ENCODE results near the gene PROX2.
A peak's percentile ranks its signal among the peaks of the same experiment; 100 is the strongest.

PROX2 gene

DNA sequence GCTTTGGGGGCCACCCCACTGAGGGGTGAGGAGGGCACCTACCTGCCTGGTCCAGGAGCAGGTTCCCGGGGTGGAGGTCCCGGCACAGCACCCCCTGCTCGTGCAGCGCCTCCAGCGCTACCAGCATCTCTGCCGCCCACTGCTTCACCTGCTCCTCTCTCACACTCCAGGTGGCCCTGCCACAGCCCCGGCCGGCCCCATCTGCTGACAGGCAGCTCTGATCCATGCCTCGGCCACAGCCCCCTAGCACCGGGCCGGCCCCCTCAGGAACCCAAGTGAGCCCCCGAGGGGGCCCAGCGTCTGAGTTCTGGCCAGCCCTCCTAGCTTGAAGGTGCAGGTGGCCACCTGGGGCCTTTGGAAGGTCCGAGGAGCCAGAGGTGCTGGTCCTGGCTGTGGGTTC, 33.6 kb upstream of the PROX2 start:
- DNase-seq (ENCODE audit: low read depth in 1 of 2, low spot score in 1 of 2), result no peak

DNA sequence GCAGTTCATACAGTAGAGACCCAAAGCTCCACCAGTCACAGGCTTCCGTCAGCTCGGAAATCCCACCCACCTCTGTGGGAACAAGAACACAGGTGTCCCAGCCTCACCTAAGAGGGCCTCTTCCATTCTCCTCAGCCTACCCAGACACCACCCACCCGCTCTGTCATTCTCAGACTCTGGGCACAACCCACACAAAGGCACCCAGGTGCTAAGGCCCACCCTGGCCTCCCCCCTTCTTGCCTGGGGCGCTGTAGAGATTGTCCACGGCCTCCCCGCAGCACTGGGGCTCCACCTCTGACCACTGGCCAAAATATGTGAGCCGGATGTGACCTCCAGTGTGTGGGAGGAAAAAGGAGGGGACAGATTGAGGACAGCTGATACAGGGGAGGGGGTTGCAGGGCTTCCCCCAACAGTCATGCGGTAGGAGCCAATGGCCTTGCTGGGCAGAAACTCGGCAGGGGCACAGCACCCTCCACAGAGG, 33.0 kb upstream of the PROX2 start:
- DNase-seq (ENCODE audit: low read depth in 1 of 2, low spot score in 1 of 2), result no peak

DNA sequence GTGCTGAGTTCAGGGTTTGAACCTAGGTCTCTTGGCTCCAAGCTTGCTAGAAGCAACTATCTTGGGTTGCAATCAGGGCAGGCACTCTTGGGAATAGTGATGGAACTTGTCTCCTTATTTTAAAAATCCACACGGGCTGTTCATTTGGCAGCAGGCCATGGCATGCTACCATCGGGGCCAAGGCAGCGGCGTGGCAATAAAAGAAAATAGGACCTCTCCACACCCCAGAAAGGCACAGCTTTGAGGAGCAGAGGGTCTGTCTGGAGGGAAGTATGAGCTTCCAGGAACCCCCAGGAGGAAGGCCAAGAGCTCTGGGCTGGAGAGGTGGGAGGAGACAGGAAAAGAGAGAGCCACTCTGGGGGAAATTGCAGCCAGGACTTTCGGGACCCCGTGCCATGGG, 31.8 kb upstream of the PROX2 start:
- DNase-seq (ENCODE audit: low read depth in 1 of 2, low spot score in 1 of 2), result no peak

DNA sequence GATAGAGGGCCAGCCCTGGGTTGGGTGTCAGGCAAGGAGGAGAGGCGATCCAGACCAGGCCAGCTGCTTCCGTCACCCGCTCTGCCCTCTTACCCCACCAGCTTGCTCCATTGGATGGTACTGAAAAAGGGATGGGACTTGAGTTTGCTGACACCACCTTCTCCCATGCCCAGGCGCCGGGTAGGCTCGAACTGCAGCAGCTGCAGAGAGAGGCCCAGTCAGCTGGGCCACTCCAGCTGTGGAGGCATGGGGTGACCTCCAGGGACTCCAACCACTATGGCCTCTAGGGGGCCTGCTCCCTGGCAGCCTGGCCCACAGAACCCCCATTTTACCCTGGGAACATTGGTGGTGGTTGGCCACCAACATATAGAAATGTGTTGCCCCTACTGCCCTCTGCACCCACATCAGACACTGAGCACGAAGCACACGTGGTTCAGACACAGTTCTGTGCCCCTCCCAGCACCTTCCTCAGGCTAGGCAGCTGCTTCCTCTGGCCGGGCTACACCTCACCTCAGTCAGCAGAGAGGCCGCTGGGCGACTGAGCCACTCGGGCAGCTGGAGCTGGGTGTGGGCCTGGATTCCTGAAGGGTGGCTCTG, 31.1 kb upstream of the PROX2 start:
- no peak for DNase-seq (ENCODE audit: low read depth in 1 of 2, low spot score in 1 of 2)

DNA sequence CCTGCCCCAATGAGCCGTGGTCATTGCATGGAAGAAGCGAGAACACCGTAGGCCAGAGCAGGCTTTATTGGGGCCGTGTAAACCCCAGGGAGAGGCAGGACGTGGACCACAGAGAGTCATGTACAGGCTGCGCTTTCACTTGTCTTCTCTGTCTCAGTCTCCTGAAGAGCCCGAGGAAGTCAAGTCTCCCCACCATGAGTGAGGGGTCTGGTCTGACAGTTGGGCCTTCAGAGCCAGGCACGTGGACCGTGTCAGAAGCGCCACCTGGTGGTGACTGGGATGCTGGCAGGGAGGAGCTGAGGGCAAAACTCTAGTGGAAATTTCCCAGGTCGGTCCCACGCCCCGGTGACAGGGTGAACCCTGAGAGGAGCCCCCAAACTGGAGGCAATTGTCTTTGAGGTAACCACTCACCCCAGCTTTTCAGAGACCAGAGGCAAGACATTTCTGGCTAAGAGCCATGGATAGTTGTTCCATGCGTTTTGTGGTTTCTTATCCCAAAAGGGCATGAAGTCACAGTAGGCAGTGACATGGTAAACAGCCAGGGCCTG, 29.7 kb upstream of the PROX2 start:
- DNase-seq (ENCODE audit: low read depth in 1 of 2, low spot score in 1 of 2), result peak; percentile 65 to 66

DNA sequence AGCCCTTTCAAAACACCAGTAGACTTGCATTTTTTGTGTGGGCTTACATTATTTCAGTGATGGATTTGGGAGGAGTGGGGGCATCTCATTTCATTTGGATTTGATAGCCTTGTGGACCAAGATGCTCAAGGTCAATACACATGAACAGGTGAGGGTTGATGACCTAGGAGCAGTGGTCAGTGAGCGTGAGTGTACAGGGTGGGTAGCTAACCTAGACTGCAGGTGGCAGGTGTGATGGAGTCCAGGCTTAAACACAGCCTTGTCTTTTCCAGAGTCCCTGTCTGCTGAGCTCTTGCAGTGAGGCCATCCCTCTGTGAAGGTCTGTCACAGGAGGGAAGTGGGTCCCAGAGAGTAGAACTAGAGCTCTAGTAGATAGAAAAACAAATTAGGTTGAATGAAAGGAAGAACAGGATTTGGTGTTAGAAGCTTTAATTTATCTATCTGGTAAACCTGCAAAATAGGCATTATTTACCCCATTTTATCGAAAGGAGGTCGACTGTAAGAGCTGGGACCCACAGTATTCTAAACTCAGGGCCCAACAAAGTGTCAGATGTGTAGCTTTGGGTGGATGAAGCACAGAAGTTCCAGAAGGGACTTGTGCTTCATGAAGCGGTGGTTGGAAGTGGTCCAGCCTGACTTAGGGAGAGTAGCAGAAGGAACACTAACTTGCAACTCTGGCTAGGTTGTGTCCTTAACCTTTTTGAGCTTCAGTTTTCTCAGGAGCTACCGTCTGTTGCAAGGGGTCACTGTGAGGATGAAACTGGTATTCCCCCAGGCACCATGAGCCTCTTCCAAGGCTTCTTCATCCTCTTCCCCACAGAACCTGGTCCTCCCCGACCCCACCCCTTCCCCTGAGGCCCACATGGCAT, 28.9 kb upstream of the PROX2 start:
- DNase-seq (ENCODE audit: low read depth in 1 of 2, low spot score in 1 of 2), result no peak

DNA sequence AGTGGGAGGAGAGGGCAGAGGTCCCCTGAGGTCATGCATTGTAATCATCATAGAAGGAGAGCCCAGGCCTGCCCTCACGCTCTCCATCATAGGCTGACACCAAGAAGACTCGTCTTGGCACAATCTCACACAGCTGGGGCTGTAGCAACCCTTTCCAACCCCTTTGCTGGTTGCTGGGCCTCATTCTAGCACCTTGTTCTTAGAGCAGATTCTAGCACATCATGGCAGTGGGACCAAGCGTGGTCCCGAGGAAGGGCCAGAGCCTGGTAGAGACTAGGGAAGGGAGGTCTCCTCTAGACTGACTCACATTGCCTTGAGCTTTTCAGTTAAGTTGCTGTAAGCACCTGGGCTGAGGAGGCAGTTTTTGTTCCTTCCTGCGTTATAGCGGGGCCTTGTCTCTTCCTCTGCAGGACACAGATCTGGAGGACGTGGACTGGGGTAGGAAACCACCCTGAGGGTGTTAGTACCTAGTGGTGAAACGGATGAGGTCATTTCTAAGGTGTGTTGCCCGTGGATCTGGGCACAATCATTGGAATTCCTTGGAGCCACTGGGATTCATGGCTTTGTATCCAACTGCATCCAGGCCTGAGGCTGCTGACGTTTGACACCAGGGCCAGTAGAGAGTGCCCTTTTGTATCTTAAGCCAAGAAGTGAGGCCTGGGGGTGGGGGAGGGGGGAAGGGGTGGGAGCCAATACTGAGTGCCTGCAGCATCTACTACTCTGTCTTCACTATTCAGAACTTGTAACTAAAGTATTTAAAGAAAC, 27.2 kb upstream of the PROX2 start:
- DNase-seq (ENCODE audit: low read depth in 1 of 2, low spot score in 1 of 2), result no peak

DNA sequence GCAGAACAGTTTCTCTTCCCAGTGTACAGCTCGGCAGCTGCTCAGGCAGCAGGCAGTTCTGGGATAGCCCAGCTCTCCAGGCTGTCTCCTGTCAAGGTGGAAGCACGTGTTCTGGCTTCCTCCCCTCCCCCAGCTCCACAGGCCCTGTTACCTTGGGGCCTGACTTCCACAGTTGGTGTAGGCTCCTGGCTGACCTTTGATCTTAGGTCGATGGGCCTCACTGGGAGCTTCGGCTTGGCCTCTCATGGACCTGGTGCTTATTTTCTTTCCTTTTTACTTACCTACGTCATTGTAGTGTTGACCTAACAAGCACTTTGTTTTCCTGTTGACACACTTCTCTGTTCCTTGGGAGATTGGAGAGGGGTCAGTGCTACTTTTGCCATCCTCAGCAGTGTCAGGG, 22.7 kb upstream of the PROX2 start:
- DNase-seq (ENCODE audit: low read depth in 1 of 2, low spot score in 1 of 2), result no peak

DNA sequence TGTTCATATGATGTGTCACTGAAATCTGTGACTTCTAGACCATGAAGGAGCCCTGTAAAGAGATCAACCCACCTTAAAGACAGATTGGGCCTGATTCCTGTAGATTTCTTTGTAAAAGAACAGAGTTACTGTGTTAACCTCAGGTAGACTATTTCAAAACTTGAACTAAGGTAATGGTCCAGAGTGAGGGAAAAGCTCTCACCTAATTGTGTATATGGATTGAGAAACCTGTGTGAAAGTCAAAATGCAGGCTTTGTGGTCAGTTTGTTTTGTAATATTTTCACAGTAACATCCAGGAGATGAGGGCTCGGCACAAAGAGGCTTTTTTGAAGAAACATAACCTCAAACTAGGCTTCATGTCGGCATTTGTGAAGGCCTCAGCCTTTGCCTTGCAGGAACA, 22.1 kb upstream of the PROX2 start:
- DNase-seq (ENCODE audit: low read depth in 1 of 2, low spot score in 1 of 2), result no peak

DNA sequence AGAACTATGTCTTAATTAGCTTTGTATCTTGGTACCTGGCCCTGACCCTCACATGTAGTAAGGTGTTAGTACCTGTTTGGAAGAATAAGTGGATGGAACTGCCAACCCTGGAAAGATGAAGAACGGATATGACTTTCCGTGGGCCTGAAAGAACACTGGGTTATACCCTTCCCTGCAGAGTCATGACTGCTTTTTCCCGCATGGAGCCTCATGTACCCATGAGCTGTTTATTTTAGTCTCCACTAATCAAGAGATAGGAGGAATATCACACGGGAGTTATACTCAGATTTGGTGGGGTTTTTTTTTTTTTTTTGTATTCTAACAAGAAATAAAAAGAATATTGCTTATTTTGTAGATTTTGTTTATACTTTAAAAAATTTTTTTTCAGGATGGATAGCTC, 21.7 kb upstream of the PROX2 start:
- no peak for DNase-seq (ENCODE audit: low read depth in 1 of 2, low spot score in 1 of 2)

DNA sequence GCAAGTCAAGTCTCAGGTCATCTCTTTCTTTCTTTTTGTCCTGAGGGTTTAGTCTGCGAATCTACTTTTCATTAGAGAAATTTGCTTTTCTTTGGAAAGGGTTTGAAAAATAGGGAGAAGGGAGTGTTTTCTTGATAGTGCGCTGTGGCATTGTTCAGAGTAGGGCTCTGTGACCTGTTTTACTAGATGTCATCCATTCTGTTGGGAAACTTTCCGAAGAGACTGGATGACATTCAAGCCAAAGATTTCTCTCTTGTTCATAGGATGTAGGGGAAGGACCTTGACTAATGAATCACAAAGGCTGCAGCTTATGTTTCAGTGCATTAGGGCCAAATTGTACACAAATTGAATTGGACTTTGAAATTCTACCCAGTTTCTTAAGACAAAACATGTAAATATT, 20.5 kb upstream of the PROX2 start:
- no peak for DNase-seq (ENCODE audit: low read depth in 1 of 2, low spot score in 1 of 2)

DNA sequence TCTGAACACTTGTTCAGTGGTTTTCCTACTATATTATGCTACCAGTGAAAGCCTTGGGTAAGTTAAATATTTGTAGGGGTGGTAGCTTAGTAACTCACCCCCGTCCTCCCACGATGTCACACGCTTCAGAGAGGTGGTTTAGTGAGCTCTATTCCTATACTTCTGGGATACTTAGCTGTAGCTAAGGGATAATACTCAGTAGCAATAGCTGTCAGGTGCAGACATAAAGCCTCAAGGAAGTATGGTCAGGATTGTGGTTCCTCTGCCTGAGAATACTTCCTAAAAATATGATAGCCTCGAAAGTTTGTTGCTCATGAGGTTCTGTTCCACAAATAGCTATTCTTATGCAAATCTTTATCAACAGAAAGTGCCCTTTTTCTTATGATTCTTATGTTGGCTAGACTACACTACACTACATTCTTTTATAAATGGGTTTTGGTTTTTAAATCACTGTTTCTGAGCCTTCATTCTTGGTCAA, 17.7 kb upstream of the PROX2 start:
- no peak for DNase-seq (ENCODE audit: low read depth in 1 of 2, low spot score in 1 of 2)

DNA sequence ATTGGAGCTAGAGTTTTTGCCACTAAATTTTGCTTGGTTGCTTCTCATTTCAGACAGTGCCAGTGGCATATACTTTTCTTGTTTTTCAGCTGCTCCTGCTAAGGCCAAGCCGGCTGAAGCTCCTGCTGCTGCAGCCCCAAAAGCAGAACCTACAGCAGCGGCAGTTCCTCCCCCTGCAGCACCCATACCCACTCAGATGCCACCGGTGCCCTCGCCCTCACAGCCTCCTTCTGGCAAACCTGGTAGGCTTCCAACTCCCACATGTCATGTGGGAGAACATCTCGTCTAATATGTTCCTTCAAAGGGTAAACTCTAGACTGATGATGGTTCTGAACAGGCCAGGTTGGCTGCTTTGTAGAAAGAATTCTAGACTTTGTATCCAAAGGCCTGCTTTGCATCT, 16.8 kb upstream of the PROX2 start:
- DNase-seq (ENCODE audit: low read depth in 1 of 2, low spot score in 1 of 2), result no peak

DNA sequence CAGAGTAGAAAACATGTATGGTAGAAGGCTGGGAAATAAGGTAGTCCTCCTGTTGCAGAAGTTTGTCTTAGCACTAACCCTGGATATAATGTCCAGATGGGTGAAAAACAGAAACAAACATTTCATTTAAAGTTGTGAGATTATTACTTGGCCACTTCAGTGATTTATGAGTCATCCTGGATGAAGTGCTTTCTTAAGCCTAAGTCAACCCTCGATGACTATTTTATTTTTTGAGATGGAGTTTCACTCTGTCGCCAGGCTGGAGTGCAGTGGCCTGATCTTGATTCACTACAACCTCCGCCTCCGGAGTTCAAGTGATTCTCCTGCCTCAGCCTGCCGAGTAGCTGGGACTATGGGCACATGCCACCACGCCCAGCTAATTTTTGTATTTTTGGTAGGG, 15.9 kb upstream of the PROX2 start:
- DNase-seq (ENCODE audit: low read depth in 1 of 2, low spot score in 1 of 2), result no peak

DNA sequence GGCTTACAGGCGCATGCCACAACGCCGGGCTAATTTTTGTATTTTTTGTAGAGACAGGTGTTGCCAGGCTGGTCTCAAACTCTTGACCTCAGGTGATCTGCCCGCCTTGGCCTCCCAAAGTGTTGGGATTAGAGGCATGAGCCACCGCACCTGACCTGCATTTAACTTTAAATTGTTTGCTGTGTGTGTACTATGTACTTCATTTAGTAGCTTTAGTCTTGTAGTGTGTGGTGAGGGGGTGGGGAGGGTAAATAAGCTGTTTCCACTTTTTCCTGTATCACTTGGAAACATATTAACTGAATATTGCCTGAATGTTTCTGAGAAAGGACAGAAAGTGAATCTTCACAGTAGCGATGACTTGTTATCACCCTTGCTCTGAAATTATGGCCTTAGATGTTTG, 14.3 kb upstream of the PROX2 start:
- DNase-seq (ENCODE audit: low read depth in 1 of 2, low spot score in 1 of 2), result no peak

DNA sequence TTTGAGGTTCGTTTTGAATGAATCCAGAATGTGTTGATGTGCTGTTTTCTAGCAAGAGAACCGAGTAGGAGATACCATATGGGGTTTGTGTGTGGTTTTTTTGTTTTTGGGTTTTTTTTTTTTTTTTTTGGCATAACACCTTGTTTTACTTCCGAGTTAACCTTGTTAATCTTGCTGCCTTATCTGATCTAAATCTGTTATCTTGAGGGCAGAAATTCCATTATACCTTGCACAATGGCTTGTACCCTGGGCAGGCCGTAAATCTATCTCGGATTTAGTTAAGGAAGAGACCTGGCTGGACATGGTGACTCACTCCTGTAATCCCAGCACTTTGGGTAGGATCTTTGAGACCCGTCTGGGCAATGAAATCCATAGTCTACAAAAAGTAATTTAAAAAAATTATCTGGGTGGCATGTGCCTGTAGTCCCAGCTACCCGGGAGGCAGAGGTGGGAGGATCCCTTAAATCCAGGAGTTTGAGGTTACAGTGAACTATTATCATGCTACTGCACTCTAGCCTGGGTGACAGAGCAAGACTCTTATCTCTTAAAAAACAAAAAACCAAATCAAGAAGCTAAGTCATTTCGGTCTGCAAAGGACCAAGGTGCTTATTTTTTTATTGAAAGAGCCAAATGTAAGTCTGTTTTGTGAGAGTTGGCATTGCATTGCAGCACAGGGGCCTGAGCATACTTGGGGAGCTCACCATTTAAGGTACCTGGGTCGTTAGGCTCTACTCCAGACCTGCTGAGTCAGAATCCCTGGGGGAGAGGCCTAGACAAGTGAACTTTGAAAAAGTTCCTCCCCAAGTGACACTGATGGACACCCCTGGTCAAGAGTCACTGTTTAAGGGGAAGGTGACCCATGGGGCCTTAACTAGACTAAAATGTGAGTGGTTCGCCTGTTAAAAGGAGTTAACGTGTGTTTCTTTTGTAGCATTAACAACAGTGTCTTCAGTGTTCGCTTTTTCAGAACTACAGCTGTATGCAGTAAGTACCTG, 12.5 kb upstream of the PROX2 start:
- DNase-seq (ENCODE audit: low read depth in 1 of 2, low spot score in 1 of 2), result no peak

DNA sequence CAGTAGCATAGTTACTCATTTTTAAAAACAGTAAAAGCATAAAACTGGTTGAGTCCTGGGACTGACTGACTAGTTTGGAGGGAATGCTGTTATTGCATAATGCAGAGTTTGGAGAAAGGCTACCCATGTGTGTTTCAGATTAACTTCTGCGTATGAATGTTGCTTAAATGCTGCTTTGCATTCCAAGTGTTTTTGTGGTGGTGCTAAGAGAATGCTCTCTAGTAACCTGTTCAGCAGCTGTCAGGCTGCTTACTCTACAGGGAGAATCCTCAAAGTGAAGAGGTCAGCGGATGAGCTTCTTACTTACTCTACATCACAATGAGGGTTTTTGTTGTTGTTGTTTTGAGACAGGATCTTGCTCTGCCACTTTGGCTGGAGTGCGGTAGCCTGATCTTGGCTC, 10.1 kb upstream of the PROX2 start:
- DNase-seq (ENCODE audit: low read depth in 1 of 2, low spot score in 1 of 2), result no peak

DNA sequence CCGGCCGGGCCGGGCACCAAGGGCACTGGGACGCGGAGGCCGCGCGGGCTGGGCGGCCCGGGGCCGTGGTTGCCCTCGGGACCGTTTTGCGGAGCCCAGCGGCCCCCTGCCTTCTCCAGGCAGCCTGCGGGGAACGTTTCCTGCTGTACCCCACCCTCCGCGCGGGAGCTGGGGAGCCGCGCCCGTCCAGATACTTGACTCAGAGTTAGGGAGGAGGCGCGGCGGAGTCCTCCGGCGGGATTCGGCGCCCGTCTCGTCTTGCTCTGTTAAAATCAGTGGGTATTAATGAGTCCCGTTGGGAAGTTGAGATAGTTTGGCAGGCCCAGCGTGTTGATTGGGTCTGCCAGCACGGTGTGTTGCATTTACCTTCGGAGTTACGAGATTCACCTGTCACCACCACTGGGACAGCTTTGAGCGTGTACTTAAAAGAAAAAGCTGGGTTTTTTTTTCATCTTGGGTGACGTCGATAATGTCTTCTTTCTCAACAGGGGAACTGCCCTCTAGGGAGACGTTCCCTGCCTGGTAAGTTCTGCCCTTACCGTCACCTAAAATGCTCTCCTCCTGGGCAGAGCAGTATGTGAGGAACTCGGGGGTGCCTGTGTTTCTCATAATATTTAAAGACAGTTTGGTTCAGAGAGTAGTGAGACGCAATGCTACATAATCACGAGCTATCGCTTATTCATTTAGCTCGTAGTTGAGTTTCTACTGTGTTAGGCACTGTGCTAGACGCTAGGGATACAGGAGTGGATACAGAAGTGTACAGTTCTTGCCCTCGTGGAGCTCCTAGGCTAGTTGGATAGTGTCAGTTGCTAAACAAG, 6.4 kb upstream of the PROX2 start:
- peak; percentile 21 to 24 for DNase-seq (ENCODE audit: low read depth in 1 of 2, low spot score in 1 of 2)

DNA sequence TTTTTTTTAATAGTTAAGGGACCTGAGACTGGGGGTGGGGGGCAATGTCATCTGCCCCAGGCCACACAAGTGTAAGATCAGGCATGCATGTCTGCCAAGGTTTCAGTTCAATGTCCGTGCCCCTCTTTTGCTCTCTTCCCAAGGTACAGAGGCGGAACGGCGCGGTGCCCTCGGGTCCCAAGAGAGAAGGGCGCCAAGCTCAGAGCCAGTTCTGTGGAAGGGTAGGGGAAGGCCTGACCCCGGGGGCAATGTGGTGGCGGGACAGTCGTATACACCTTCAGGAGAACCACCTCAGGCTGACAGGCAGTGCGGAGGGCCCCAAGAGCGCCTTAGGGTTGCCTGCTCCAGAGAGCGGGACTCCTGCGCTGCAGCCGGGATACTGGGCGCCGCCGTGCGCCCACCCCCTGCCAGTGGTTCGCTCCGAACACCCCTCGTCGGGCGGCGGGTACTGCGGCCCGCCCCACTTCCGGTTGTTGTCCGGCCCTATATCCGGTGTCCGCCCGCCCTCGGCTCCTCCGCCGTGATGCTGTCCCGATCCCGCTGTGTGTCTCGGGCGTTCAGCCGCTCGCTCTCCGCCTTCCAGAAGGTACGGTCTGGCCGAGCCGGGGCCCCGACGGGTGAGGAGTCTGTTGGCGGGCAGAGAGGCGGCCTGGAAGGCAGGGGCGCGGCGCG, 5.6 kb upstream of the PROX2 start, which contains the start of gene DLST:
Gene DLST, plus strand, starts transcription at position 486 of the 672 bp plus-strand sequence. Its CDS starts 38 bp downstream, at position 524.
- DNase-seq (ENCODE audit: low read depth in 1 of 2, low spot score in 1 of 2), result peak; percentile 79 to 83

Measured in activated CD4-positive, alpha-beta T cell treated with anti-CD3 and anti-CD28 coated beads, Interleukin-2, amount 50 U/mL, for 24 hours (primary cell).